Peyer's patch (tissue), 4 donors: ENCODE results near the gene CDCA7. TPM values are rescaled to one million over a fixed set of nuclear protein-coding genes. Genes with fewer than 3 reads are reported as not detected.
A peak's percentile ranks its signal among the peaks of the same experiment; 100 is the strongest.

ENCODE experiments used
- DNase-seq, 3 donors: peaks; one replicate each; pipeline ENCODE4 v3.0.0-alpha.2; 2017 to 2019
- H3K27ac ChIP-seq, 4 donors: fragments of 200-600 bp; sonication (generic); one replicate each; pipeline ENCODE4 v1.5.1; 2016 to 2019
- H3K27me3 ChIP-seq, 2 donors: fragments of 200-600 bp; sonication (generic); one replicate each; pipeline ENCODE4 v1.5.1; 2019
- H3K36me3 ChIP-seq, 3 donors: fragments of 200-600 bp; sonication (generic); one replicate each; pipeline ENCODE4 v1.5.1; 2016 to 2019
- H3K4me1 ChIP-seq, 4 donors: fragments of 200-600 bp; sonication (generic); one replicate each; pipeline ENCODE4 v1.5.1; 2016 to 2019
- H3K4me3 ChIP-seq, 4 donors: fragments of 200-600 bp; sonication (generic); 1 replicate in 3 of 4; 2 replicates in 1 of 4; pipeline ENCODE4 v1.5.1; 2016 to 2019; ENCODE audit warnings: mild to moderate bottlenecking in 1 of 4
- H3K9me3 ChIP-seq, 4 donors: fragments of 200-600 bp; sonication (generic); one replicate each; pipeline ENCODE4 v1.5.1; 2016 to 2019; ENCODE audit warnings: mild to moderate bottlenecking in 1 of 4
- CTCF ChIP-seq, 6 experiments: fragments of 450-650 bp in 4 of 6; fragments of 200-600 bp in 2 of 6; sonication (generic) in 1 of 6; IDR thresholded peaks; one replicate each; pipeline ENCODE4 v1.5.1; 2017 to 2019; ENCODE audit warnings: antibody characterized with exemption in 6 of 6, mild to moderate bottlenecking in 3 of 6, moderate library complexity in 1 of 6
- POLR2A ChIP-seq, 2 donors: fragments of 450-650 bp; IDR thresholded peaks; one replicate each; pipeline ENCODE4 v1.5.1; 2017; ENCODE audit warnings: antibody characterized with exemption in 2 of 2, mild to moderate bottlenecking in 2 of 2, moderate library complexity in 2 of 2
- total RNA-seq, 4 donors: library from RNA; depleted of rRNA; stranded (reverse); fragments of >200 nt; gene quantifications; one replicate each; pipeline ENCODE4 v1.1.0, GENCODE V29; 2016

Gene CDCA7
- total RNA-seq, 4 donors from 2014 or later = 18.4 to 152 (median 46.1) TPM

GRCh38 chr2:173399229-173399628, 44.6 kb downstream of the CDCA7 start:
- Histone ChIP-seq H3K4me1 (peaks cover 0 to 6% (median 0%) of the 10 kb centered on the region in 4 donors), H3K27ac (no peak overlapping the region), H3K27me3 (no peaks in the 10 kb centered on the region), H3K4me3 (no peak overlapping the region), H3K36me3 (no peaks in the 10 kb centered on the region), H3K9me3 (no peaks in the 10 kb centered on the region)
- TF ChIP-seq POLR2A (IDR thresholded peaks at IDR 0.05) = no peak
- TF ChIP-seq CTCF (IDR thresholded peaks at IDR 0.05) = no peak
- DNase-seq = no peak

- Histone ChIP-seq H3K9me3 (no peaks in the 10 kb centered on the region), H3K27me3 (no peaks in the 10 kb centered on the region), H3K27ac (no peak overlapping the region), H3K4me1 (peaks cover 0 to 6% (median 0%) of the 10 kb centered on the region in 4 donors), H3K36me3 (no peaks in the 10 kb centered on the region), H3K4me3 (no peak overlapping the region)
- TF ChIP-seq CTCF (IDR thresholded peaks at IDR 0.05) (peak in 1 of 6 experiments; percentile 11), POLR2A (IDR thresholded peaks at IDR 0.05) (no peak)
- DNase-seq = no peak
Measured at GRCh38 chr2:173400760-173401159, 46.1 kb downstream of the CDCA7 start.

DNA sequence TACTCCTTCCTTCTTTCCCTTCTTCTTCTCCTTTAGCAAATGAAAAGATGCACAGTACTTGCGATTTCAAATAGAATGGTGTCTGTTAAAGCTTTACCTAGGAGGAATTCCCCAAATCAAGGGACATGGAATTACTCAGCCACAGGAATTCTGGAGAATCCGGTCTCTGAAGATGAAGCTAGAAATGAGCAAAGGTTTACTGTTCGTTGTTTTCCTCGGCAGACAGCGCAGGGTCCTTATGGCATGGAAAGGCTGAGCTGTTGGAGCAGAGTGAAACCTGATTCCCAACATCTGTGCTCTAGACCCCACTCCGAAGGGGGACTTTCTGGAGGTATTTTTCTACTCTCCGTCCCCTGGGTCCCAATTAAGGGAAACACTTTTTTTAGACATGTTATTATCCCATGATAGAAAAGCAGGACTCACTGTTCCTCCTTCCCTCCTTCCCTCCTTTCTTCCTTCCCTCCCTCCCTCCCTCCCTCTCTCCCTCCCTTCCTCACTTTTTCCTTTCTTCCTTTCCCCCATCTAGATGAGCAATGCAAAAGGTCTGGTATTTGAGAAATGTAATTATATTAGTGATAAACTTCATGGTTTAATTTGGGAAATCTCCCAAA, 47.1 kb downstream of the CDCA7 start:
- DNase-seq = no peak
- Histone ChIP-seq H3K4me1 (peaks cover 0 to 6% (median 0%) of the 10 kb centered on the region in 4 donors), H3K27me3 (no peaks in the 10 kb centered on the region), H3K4me3 (no peak overlapping the region), H3K27ac (no peak overlapping the region), H3K9me3 (no peaks in the 10 kb centered on the region), H3K36me3 (no peaks in the 10 kb centered on the region)
- TF ChIP-seq CTCF (IDR thresholded peaks at IDR 0.05) = no peak
- TF ChIP-seq POLR2A (IDR thresholded peaks at IDR 0.05) = no peak

GRCh38 chr2:173402405-173402974, 47.8 kb downstream of the CDCA7 start:
- H3K9me3 ChIP-seq = no peaks in the 10 kb centered on the region
- no peaks in the 10 kb centered on the region for H3K27me3 ChIP-seq
- H3K27ac ChIP-seq = no peak overlapping the region
- peak overlapping the region in 1 of 4 donors; percentile 37 for H3K4me3 ChIP-seq
- H3K4me1 ChIP-seq = peaks cover 0 to 6% (median 0%) of the 10 kb centered on the region in 4 donors
- TF ChIP-seq CTCF (IDR thresholded peaks at IDR 0.05) (peak; percentile 56 to 89 (median 85)), POLR2A (IDR thresholded peaks at IDR 0.05) (no peak)
- H3K36me3 ChIP-seq = no peaks in the 10 kb centered on the region
- peak; percentile 54 to 89 (median 76) for DNase-seq

GRCh38 chr2:173404841-173405750, 50.4 kb downstream of the CDCA7 start:
- Histone ChIP-seq H3K36me3 (no peaks in the 10 kb centered on the region), H3K27me3 (no peaks in the 10 kb centered on the region), H3K27ac (no peak overlapping the region), H3K4me1 (peaks cover 0 to 6% (median 0%) of the 10 kb centered on the region in 4 donors), H3K4me3 (no peak overlapping the region), H3K9me3 (no peaks in the 10 kb centered on the region)
- no peak for DNase-seq
- TF ChIP-seq CTCF (IDR thresholded peaks at IDR 0.05) (no peak), POLR2A (IDR thresholded peaks at IDR 0.05) (no peak)
